ENCODE results near the gene ELAVL1. TPM values are rescaled to one million over a fixed set of nuclear protein-coding genes. Genes with fewer than 3 reads are reported as not detected.

ELAVL1 gene
- 66.0 to 76.3 TPM (median 73.6 TPM) in 5 replicates for total RNA-seq (2022; extraction: Qiagen RNA extraction)

GRCh38 chr19:8005534-8006256 is at the start of gene ELAVL1:
Gene ELAVL1 (minus strand): TSS chr19:8005641. CDS start chr19:7991815, 13,826 bp downstream.

GRCh38 chr19:8052464-8052859 is 47.0 kb upstream of the ELAVL1 start, which contains the start of gene CCL25:
Gene CCL25 (plus strand): TSS chr19:8052760. CDS start chr19:8053050, 290 bp downstream.

GRCh38 chr19:7943444-7944176 is 61.8 kb downstream of the ELAVL1 start, which contains the start of gene TIMM44:
Gene TIMM44 (minus strand): TSS chr19:7943666. CDS start chr19:7943651, 15 bp downstream.

GRCh38 chr19:7926021-7926726 is 79.3 kb downstream of the ELAVL1 start, which contains the start of gene CTXN1:
Gene CTXN1 (minus strand): TSS chr19:7926135. CDS start chr19:7925538, 597 bp downstream.

GRCh38 chr19:7919610-7920518 is 85.6 kb downstream of the ELAVL1 start, which contains the start of gene SNAPC2:
Gene SNAPC2 (plus strand): TSS chr19:7920338. CDS start chr19:7920367, 29 bp downstream.

GRCh38 chr19:7914598-7915045 is 90.8 kb downstream of the ELAVL1 start, which contains the start of gene TGFBR3L:
Gene TGFBR3L (plus strand): TSS chr19:7914830.

Other genes starting within 250 kb of the ELAVL1 start
- gene CLEC4M, start 242.4 kb downstream of the ELAVL1 start, total RNA-seq (2022; extraction: Qiagen RNA extraction), result not detected in 5 replicates
- gene EVI5L, start 175.4 kb downstream of the ELAVL1 start, total RNA-seq (2022; extraction: Qiagen RNA extraction), result 0.94 to 1.9 TPM (median 1.8 TPM) in 5 replicates
- 0.30 to 0.51 TPM (median 0.45 TPM) in 5 replicates for gene PRR36, start 131.3 kb downstream of the ELAVL1 start, total RNA-seq (2022; extraction: Qiagen RNA extraction)
- gene LRRC8E, start 117.1 kb downstream of the ELAVL1 start, total RNA-seq (2022; extraction: Qiagen RNA extraction), result 5.1 to 7.1 TPM (median 5.7 TPM) in 5 replicates
- 8.6 to 16.3 TPM (median 14.9 TPM) in 5 replicates for gene MAP2K7, start 101.8 kb downstream of the ELAVL1 start, total RNA-seq (2022; extraction: Qiagen RNA extraction)
- gene TGFBR3L, start 90.8 kb downstream of the ELAVL1 start, total RNA-seq (2022; extraction: Qiagen RNA extraction), result 0.36 to 2.0 TPM (median 1.7 TPM) in 5 replicates
- gene SNAPC2, start 85.3 kb downstream of the ELAVL1 start, total RNA-seq (2022; extraction: Qiagen RNA extraction), result 17.5 to 29.6 TPM (median 28.0 TPM) in 5 replicates
- gene CTXN1, start 79.5 kb downstream of the ELAVL1 start, total RNA-seq (2022; extraction: Qiagen RNA extraction), result 8.2 to 19.6 TPM (median 17.2 TPM) in 5 replicates
- 24.1 to 32.3 TPM (median 29.4 TPM) in 5 replicates for gene TIMM44, start 62.0 kb downstream of the ELAVL1 start, total RNA-seq (2022; extraction: Qiagen RNA extraction)
- gene CCL25, start 47.1 kb upstream of the ELAVL1 start, total RNA-seq (2022; extraction: Qiagen RNA extraction), result not detected in 5 replicates
- not detected in 5 replicates for gene FBN3, start 144.0 kb upstream of the ELAVL1 start, total RNA-seq (2022; extraction: Qiagen RNA extraction)
- gene CERS4, start 203.7 kb upstream of the ELAVL1 start, total RNA-seq (2022; extraction: Qiagen RNA extraction), result 2.9 to 3.7 TPM (median 3.1 TPM) in 5 replicates

All from A549 treated with dexamethasone at 1 μM for 4 hours (cell line).